GM23338 (cell line): ENCODE results near the gene MAPK7.

Source experiments
- CTCF ChIP-seq, 2 experiments: fragments of 200-600 bp in 1 of 2; sonication (generic) in 1 of 2; conservative IDR thresholded peaks; 2 replicates each; pipeline versions ENCODE4 v1.5.1 to v1.6.1; 2016 to 2017; ENCODE audit warnings: antibody characterized with exemption in 2 of 2, low read depth in 2 of 2, mild to moderate bottlenecking in 2 of 2, moderate library complexity in 1 of 2
- ETS1 ChIP-seq: IDR thresholded peaks from 2 replicates; pipeline ENCODE4 v1.6.1; 2016; ENCODE audit warnings: antibody characterized with exemption
- EZH2 ChIP-seq: fragments of 200-600 bp; sonication (generic); IDR thresholded peaks from one replicate; pipeline ENCODE4 v1.8.0; 2017; ENCODE audit warnings: antibody characterized with exemption, mild to moderate bottlenecking, low read depth; ENCODE audit not compliant: unreplicated experiment
- EZH2phosphoT487 ChIP-seq: fragments of 200-600 bp; sonication (generic); IDR thresholded peaks from one replicate; pipeline ENCODE4 v1.8.1; 2018; ENCODE audit warnings: antibody characterized with exemption; ENCODE audit not compliant: unreplicated experiment
- POLR2AphosphoS5 ChIP-seq: IDR thresholded peaks from 2 replicates; pipeline ENCODE4 v1.6.1; 2016; ENCODE audit warnings: antibody characterized with exemption, low read depth

DNA sequence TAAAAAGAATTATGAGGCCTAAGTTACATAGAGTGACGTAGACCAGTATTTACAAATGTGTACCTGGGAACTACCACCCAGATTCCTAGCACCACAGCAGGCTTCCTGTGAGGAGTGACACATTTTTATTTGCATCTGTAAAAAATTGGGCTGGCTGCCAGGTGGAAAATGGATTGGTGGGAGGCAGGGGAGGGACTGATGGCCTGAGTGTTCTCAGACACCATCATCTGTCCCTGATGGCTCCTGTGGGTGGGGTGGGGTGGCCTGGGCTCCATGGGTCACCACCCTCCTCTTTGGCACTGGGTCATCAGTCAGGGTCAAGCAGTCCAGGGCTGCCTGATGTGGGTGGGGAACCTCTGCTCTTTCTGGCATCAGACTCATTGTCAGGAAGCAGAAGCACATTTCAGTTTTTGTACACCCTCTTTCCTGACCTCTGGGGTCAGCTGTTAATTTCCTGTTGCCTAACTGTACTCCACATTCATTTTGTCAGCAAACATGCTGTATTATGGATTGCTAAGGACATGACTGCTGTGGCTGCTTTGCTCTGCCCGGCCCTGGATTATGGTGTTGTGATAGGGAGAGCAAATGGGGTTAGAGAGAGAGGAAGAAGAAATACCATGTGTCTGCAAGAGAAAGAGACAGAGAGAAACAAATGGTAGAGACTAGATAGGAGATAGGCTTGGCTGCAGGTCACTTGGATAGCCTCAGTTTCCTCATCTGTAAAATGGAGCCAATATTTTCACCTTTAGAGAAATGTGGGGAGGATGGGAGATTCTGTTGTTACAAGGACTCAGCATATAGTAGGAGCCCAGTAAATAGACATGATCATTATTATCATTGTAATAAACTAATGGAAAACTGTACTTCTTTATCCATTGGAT lies 20.2 kb downstream of the MAPK7 start:
- no peak for TF ChIP-seq CTCF (conservative IDR thresholded peaks at IDR 0.05; ENCODE audit: low read depth in 2 of 2)
- TF ChIP-seq EZH2 = no peak
- no peak for TF ChIP-seq EZH2phosphoT487
- no peak for TF ChIP-seq POLR2AphosphoS5
- TF ChIP-seq ETS1 = no peak
